ENCODE measurements around the gene C14orf132. TPM values are rescaled to one million over a fixed set of nuclear protein-coding genes. Genes with fewer than 3 reads are reported as not detected.

C14orf132 gene
- total and polyA plus RNA-seq, 9 of the 15 experiments (the other 6 are each of a cell fraction or from before 2014, with no cell fraction given), result not detected

GRCh38 chr14:96091149-96091693 lies 52.1 kb downstream of the C14orf132 start (continued):
- TF ChIP-seq HIVEP1 (CRISPR knock-in tag; IDR thresholded peaks at IDR 0.05) (no peak), ZNF143 (CRISPR knock-in tag; IDR thresholded peaks at IDR 0.05) (no peak)

- no TSS peak for BruUV-seq (replicated peaks)
- ChIA-PET POLR2A (no interaction called here), CTCF (ENCODE audit: low intra/inter-chr PET ratio) (no interaction called here)
- intact Hi-C loops (cut with micrococcal nuclease) (no loop called here), in situ Hi-C loops (cut with MboI) (no loop called here)
- no peak overlapping the region for H3K9ac ChIP-seq (ENCODE audit: insufficient read depth in 1 of 2, low read depth in 2 of 2, low read length in 2 of 2)
- H3K79me2 ChIP-seq (ENCODE audit: control insufficient read depth, insufficient read depth, low read length), result no peaks in the 10 kb centered on the region
- no peaks in the 10 kb centered on the region for H3K36me3 ChIP-seq (ENCODE audit: control insufficient read depth, insufficient read depth, low read length)
- H3K4me2 ChIP-seq (ENCODE audit: insufficient read depth, low read length), result no peak overlapping the region
- no peaks in the 10 kb centered on the region for H3K4me1 ChIP-seq (replicated peaks in 1 of 2; ENCODE audit: control insufficient read depth in 2 of 2, insufficient read depth in 2 of 2, low read length in 2 of 2)
- H3K9me3 ChIP-seq (replicated peaks; ENCODE audit: control insufficient read depth, insufficient read depth, low read depth, low read length), result no peaks in the 10 kb centered on the region
- H4K20me1 ChIP-seq (replicated peaks; ENCODE audit: control insufficient read depth, insufficient read depth, low read length), result no peaks in the 10 kb centered on the region
- DNase-seq (ENCODE audit: extremely low read depth in 1 of 4, low spot score in 3 of 4) (no peak), ATAC-seq (no peak), FAIRE-seq (no peak)
- H2AFZ ChIP-seq (ENCODE audit: low read depth, low read length), result no peak overlapping the region
- H3K4me3 ChIP-seq, result no peak overlapping the region
- H3K27me3 ChIP-seq (ENCODE audit: control insufficient read depth in 2 of 2, insufficient read depth in 2 of 2, low read length in 2 of 2), result peaks cover 0 to 31% of the 10 kb centered on the region in 2 experiments; a peak in 3 of 5 replicates
- no peaks in the 10 kb centered on the region for H3K9me1 ChIP-seq (ENCODE audit: control insufficient read depth, insufficient read depth, low read length)
- TF ChIP-seq EGR1 (conservative IDR thresholded peaks at IDR 0.05) (0 out of 2 replicates have a peak, but pooled peaks have one; percentile 34), E4F1 (CRISPR knock-in tag; IDR thresholded peaks at IDR 0.05; ENCODE audit: borderline replicate concordance) (no peak)
- WGBS (ENCODE audit: insufficient coverage, low coverage, missing lambda C conversion rate), result 6% methylated on average over 6 of the region's 13 CpGs
- H3K27ac ChIP-seq (ENCODE audit: extremely low read depth, low read depth, low read length), result no peak overlapping the region
Measured at GRCh38 chr14:96091941-96092411, 52.8 kb downstream of the C14orf132 start.
